ENCODE data around the gene UBL4A. TPM values are rescaled to one million over a fixed set of nuclear protein-coding genes. Genes with fewer than 3 reads are reported as not detected.

UBL4A gene
- total and polyA plus RNA-seq, 12 donors: 33.1 to 69.4 (median 49.5) TPM

DNA sequence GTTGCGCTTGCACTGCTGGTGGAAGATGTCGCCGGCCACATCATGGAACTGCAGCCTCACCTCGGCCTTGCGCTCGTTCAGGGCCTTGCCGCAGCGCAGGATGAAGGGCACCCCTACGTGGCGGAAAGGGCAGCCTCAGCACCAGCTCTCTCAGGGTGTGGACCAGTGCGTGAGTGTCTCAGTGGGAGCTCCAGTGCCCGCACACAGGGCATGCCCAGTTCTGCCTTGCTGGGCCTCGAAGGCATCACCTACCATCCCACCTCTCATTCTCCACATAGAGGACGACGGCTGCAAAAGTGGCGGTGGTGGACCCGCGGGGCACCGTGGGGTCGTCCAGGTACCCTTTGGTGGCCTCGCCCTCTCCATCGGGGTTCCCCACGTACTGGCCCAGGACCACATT, 46.3 kb upstream of the UBL4A start:
- peaks cover 0 to 41% (median 0%) of the 10 kb centered on the region in 9 donors for H3K36me3 ChIP-seq
- H3K4me1 ChIP-seq: peaks cover 0 to 11% (median 6%) of the 10 kb centered on the region in 9 donors
- ATAC-seq (no peak), DNase-seq (no peak)
- TF ChIP-seq, protein P1, sequence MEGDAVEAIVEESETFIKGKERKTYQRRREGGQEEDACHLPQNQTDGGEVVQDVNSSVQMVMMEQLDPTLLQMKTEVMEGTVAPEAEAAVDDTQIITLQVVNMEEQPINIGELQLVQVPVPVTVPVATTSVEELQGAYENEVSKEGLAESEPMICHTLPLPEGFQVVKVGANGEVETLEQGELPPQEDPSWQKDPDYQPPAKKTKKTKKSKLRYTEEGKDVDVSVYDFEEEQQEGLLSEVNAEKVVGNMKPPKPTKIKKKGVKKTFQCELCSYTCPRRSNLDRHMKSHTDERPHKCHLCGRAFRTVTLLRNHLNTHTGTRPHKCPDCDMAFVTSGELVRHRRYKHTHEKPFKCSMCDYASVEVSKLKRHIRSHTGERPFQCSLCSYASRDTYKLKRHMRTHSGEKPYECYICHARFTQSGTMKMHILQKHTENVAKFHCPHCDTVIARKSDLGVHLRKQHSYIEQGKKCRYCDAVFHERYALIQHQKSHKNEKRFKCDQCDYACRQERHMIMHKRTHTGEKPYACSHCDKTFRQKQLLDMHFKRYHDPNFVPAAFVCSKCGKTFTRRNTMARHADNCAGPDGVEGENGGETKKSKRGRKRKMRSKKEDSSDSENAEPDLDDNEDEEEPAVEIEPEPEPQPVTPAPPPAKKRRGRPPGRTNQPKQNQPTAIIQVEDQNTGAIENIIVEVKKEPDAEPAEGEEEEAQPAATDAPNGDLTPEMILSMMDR (IDR thresholded peaks at IDR 0.05): no peak
- no peak overlapping the region for H3K27ac ChIP-seq
- no peak overlapping the region for H3K4me3 ChIP-seq
- intact Hi-C loops (cut with DNase I): loop anchor here in 1 of 10 donors (5.0 kb wide), 1 partner anchor 135 kb away; the partner anchor contains the start of gene RPL10
- no peaks in the 10 kb centered on the region for H3K27me3 ChIP-seq
- whole genome bisulfite sequencing, 2 donors: 95% methylated on average over 16 to 23 of the region's 23 CpGs
- no peaks in the 10 kb centered on the region for H3K9me3 ChIP-seq

DNA sequence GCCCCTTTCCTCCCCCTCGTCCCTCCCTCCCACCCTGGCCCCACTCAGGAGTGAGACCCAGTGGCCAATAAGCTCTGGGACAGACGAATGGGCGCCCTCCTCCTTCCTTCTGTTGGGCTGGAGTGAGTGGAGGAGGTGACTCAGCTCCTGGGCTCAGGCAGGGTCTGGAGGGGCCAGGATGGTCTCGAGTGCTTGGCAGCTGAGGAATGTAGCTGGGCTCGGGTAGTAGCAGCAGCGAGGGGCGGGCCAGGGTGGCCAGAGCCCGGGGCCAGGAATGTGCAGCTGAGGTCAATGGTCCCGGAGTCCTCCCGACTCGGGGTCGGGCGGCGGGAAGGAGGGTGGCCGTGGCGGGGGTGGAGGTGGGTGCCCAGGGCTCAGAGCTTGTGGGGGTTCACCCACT, 45.2 kb upstream of the UBL4A start:
- TF ChIP-seq, protein P1 (IDR thresholded peaks at IDR 0.05): no peak
- peaks cover 0 to 9% (median 0%) of the 10 kb centered on the region in 7 donors for H3K27me3 ChIP-seq
- no peak overlapping the region for H3K27ac ChIP-seq
- DNase-seq: no peak
- no peak overlapping the region for H3K4me3 ChIP-seq
- H3K4me1 ChIP-seq: peaks cover 0 to 21% (median 7%) of the 10 kb centered on the region in 9 donors
- H3K36me3 ChIP-seq: peaks cover 0 to 41% (median 0%) of the 10 kb centered on the region in 9 donors
- no peak for ATAC-seq
- 40 to 65% methylated on average over 3 to 16 of the region's 16 CpGs for WGBS, 2 donors
- no peaks in the 10 kb centered on the region for H3K9me3 ChIP-seq
- intact Hi-C loops (cut with DNase I): loop anchor here in 1 of 10 donors (5.0 kb wide), 1 partner anchor 134 kb away; the partner anchor contains the start of gene RPL10

DNA sequence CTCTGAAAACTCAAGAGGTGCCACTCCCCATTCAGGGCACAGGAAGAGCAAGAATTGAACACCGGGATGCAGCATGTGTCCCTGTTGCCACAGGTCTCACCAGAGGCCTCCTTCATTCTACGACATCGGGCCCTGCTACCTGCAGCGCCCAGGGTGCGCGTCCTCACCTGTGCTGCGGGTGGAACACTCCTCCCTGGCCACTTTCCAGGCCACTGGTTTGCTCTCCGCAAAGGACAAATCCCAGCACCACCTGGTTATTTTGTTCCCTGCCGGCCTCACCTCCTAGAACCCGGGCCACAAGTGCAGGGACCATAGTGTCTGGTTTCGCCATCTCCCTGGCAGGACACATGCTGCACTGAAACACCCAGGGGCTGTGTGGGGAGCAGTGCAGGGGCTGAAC, 43.9 kb upstream of the UBL4A start:
- TF ChIP-seq, protein P1 (IDR thresholded peaks at IDR 0.05): no peak
- Histone ChIP-seq H3K9me3 (no peaks in the 10 kb centered on the region), H3K4me3 (no peak overlapping the region), H3K36me3 (peaks cover 0 to 34% (median 0%) of the 10 kb centered on the region in 9 donors), H3K27me3 (peaks cover 0 to 9% (median 0%) of the 10 kb centered on the region in 7 donors), H3K4me1 (peaks cover 0 to 21% (median 7%) of the 10 kb centered on the region in 9 donors), H3K27ac (no peak overlapping the region)
- DNase-seq (no peak), ATAC-seq (no peak)
- intact Hi-C loops (cut with DNase I): loop anchor here in 1 of 10 donors (5.0 kb wide), 1 partner anchor 133 kb away; the partner anchor contains the start of gene RPL10
- 92 to 93% methylated on average over 9 to 11 of the region's 11 CpGs for WGBS, 2 donors

DNA sequence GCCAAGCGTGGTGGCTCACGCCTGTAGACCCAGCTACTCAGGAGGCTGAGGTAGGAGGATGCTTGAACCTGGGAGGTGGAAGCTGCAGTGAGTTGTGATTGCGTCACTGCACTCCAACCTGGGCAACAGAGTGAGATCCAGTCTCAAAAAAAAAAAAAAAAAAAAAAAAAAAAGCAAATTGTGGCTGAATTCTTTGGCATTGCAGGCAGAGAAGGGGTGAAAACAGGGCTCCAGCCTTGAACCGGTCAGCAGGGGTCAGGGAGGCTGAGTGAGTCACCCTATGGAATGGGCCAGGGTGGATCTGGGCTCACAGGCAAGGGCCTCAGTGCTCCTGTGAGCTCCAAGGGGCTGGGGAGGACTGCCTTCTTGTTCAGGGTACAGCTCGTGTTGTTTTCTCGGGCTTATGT, 42.8 kb upstream of the UBL4A start:
- Histone ChIP-seq H3K36me3 (peaks cover 0 to 25% (median 0%) of the 10 kb centered on the region in 9 donors), H3K27me3 (peaks cover 0 to 9% (median 0%) of the 10 kb centered on the region in 7 donors), H3K27ac (no peak overlapping the region), H3K4me3 (no peak overlapping the region), H3K9me3 (no peaks in the 10 kb centered on the region), H3K4me1 (peaks cover 0 to 12% (median 2%) of the 10 kb centered on the region in 9 donors)
- WGBS, 2 donors: 90% methylated on average over 6 of the region's 6 CpGs
- intact Hi-C loops (cut with DNase I): no loop called here
- no peak for DNase-seq
- ATAC-seq: peak in 1 of 8 donors; percentile 15
- TF ChIP-seq, protein P1 (IDR thresholded peaks at IDR 0.05): no peak
